Uterus (tissue), 2 donors: ENCODE results near the gene NR3C2.

Experiments
- POLR2A ChIP-seq, 2 donors: fragments of 450-650 bp; IDR thresholded peaks; one replicate each; pipeline ENCODE4 v1.6.1; 2016; ENCODE audit warnings: antibody characterized with exemption in 2 of 2, mild to moderate bottlenecking in 1 of 2, moderate library complexity in 1 of 2
- TF ChIP-seq, protein P1 (sequence below), 4 experiments: fragments of 200-600 bp in 2 of 4; fragments of 450-650 bp in 2 of 4; sonication (generic) in 2 of 4; IDR thresholded peaks; one replicate each; pipeline ENCODE4 v1.5.1; 2016 to 2019; ENCODE audit warnings: antibody characterized with exemption in 4 of 4, mild to moderate bottlenecking in 2 of 4, moderate library complexity in 1 of 4

DNA sequence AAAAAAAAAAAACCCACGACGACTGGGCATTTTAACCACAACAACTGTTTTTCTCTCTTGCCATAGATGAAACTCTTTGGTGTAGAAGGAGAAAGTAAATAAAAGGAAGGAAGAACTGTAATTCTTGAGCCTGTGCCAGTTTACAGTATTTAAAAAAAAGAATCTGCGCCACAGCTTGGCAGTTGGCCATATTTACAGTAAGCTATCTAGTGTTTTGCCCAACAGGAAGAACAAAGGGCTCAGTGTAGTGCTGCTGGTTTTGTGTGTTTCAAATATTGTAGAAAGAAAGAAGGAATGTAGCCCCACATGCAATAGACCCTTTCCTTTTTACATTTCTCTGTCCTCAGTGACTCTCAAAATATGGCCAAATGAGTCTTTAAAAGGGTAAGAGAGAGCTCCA, 66.1 kb downstream of the NR3C2 start:
- TF ChIP-seq, protein P1, sequence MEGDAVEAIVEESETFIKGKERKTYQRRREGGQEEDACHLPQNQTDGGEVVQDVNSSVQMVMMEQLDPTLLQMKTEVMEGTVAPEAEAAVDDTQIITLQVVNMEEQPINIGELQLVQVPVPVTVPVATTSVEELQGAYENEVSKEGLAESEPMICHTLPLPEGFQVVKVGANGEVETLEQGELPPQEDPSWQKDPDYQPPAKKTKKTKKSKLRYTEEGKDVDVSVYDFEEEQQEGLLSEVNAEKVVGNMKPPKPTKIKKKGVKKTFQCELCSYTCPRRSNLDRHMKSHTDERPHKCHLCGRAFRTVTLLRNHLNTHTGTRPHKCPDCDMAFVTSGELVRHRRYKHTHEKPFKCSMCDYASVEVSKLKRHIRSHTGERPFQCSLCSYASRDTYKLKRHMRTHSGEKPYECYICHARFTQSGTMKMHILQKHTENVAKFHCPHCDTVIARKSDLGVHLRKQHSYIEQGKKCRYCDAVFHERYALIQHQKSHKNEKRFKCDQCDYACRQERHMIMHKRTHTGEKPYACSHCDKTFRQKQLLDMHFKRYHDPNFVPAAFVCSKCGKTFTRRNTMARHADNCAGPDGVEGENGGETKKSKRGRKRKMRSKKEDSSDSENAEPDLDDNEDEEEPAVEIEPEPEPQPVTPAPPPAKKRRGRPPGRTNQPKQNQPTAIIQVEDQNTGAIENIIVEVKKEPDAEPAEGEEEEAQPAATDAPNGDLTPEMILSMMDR (IDR thresholded peaks at IDR 0.05): no peak
- TF ChIP-seq POLR2A (IDR thresholded peaks at IDR 0.05): no peak
